GM12891 (cell line): Measurements from ENCODE around the gene ARMC2.

Source experiments
- POLR2A ChIP-seq: IDR thresholded peaks from 2 replicates; pipeline ENCODE4 v1.6.1; 2011; ENCODE audit warnings: low read depth, low read length, control low read depth
- POLR2AphosphoS5 ChIP-seq: IDR thresholded peaks from 2 replicates; pipeline ENCODE4 v1.6.1; 2011; ENCODE audit warnings: low read depth, low read length, control low read depth

DNA sequence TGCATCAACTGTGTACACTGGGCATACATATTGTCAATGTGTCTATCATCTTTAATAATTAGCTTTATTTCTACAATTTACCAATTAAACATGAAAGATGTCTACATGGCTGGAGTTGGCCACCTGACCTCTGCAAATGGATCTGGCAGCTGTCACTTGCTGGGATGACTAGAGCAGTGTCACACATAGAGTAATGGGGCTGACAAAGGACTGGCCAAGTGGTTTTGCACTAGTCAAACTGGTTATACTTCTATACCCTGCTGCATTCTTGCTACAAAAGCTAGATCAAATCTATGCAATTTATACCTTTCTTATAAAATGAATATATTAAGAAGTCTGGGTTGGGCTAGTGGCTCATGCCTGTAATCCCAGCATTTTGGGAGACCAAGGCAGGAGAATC, 147.1 kb downstream of the ARMC2 start:
- TF ChIP-seq POLR2A: no peak
- TF ChIP-seq POLR2AphosphoS5: no peak
